ENCODE measurements around the gene DUSP5. TPM values are rescaled to one million over a fixed set of nuclear protein-coding genes. Genes with fewer than 3 reads are reported as not detected.

DUSP5 gene
- total RNA-seq, 1 experiment from 2014 or later, result 30.1 TPM

- TF ChIP-seq TCF7L2 (IDR thresholded peaks at IDR 0.05; ENCODE audit: low read depth, low read length) (no peak), POLR2AphosphoS5 (IDR thresholded peaks at IDR 0.05; ENCODE audit: low read depth, low read length) (no peak), SIN3A (IDR thresholded peaks at IDR 0.05; ENCODE audit: borderline replicate concordance, insufficient read depth, low read depth, low read length) (no peak)
- TF ChIP-seq, protein P1, sequence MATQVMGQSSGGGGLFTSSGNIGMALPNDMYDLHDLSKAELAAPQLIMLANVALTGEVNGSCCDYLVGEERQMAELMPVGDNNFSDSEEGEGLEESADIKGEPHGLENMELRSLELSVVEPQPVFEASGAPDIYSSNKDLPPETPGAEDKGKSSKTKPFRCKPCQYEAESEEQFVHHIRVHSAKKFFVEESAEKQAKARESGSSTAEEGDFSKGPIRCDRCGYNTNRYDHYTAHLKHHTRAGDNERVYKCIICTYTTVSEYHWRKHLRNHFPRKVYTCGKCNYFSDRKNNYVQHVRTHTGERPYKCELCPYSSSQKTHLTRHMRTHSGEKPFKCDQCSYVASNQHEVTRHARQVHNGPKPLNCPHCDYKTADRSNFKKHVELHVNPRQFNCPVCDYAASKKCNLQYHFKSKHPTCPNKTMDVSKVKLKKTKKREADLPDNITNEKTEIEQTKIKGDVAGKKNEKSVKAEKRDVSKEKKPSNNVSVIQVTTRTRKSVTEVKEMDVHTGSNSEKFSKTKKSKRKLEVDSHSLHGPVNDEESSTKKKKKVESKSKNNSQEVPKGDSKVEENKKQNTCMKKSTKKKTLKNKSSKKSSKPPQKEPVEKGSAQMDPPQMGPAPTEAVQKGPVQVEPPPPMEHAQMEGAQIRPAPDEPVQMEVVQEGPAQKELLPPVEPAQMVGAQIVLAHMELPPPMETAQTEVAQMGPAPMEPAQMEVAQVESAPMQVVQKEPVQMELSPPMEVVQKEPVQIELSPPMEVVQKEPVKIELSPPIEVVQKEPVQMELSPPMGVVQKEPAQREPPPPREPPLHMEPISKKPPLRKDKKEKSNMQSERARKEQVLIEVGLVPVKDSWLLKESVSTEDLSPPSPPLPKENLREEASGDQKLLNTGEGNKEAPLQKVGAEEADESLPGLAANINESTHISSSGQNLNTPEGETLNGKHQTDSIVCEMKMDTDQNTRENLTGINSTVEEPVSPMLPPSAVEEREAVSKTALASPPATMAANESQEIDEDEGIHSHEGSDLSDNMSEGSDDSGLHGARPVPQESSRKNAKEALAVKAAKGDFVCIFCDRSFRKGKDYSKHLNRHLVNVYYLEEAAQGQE (IDR thresholded peaks at IDR 0.05; ENCODE audit: insufficient read depth in 1 of 2, low read depth in 2 of 2, low read length in 1 of 2), result no peak
- TF ChIP-seq, protein P2, sequence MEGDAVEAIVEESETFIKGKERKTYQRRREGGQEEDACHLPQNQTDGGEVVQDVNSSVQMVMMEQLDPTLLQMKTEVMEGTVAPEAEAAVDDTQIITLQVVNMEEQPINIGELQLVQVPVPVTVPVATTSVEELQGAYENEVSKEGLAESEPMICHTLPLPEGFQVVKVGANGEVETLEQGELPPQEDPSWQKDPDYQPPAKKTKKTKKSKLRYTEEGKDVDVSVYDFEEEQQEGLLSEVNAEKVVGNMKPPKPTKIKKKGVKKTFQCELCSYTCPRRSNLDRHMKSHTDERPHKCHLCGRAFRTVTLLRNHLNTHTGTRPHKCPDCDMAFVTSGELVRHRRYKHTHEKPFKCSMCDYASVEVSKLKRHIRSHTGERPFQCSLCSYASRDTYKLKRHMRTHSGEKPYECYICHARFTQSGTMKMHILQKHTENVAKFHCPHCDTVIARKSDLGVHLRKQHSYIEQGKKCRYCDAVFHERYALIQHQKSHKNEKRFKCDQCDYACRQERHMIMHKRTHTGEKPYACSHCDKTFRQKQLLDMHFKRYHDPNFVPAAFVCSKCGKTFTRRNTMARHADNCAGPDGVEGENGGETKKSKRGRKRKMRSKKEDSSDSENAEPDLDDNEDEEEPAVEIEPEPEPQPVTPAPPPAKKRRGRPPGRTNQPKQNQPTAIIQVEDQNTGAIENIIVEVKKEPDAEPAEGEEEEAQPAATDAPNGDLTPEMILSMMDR (IDR thresholded peaks at IDR 0.05), result no peak
- in situ Hi-C loops (cut with HindIII; ENCODE audit: low pct_unique_long_range_greater_than_20kb, low sequenced_read_pairs) (no loop called here), intact Hi-C loops (cut with micrococcal nuclease; ENCODE audit: unreplicated experiment) (no loop called here)
- Histone ChIP-seq H3K4me1 (ENCODE audit: control insufficient read depth, insufficient read depth, low read length) (no peaks in the 10 kb centered on the region), H3K36me3 (ENCODE audit: control insufficient read depth, insufficient read depth, low read length) (no peaks in the 10 kb centered on the region), H3K27me3 (ENCODE audit: control insufficient read depth, insufficient read depth, low read length) (peaks cover 11% of the 10 kb centered on the region; the same call in 1 of the 2 replicates), H3K27ac (ENCODE audit: low read length) (no peak overlapping the region), H3K9me3 (ENCODE audit: control insufficient read depth, insufficient read depth, low read depth, low read length) (no peaks in the 10 kb centered on the region), H3K4me3 (ENCODE audit: low read depth in 2 of 2, low read length in 2 of 2) (no peak overlapping the region)
- POLR2A ChIA-PET, result no interaction called here
- ATAC-seq (no peak), DNase-seq (ENCODE audit: low read depth, low spot score) (no peak)
- CTCF ChIA-PET, result no interaction called here
- no TSS peak for BruUV-seq (replicated peaks)
Measured at GRCh38 chr10:110553905-110554304, 56.2 kb downstream of the DUSP5 start.

GRCh38 chr10:110556296-110556695 lies 58.6 kb downstream of the DUSP5 start:
- TF ChIP-seq TCF7L2 (IDR thresholded peaks at IDR 0.05; ENCODE audit: low read depth, low read length), result no peak
- TF ChIP-seq, protein P1 (IDR thresholded peaks at IDR 0.05; ENCODE audit: insufficient read depth in 1 of 2, low read depth in 2 of 2, low read length in 1 of 2), result no peak
- TF ChIP-seq POLR2AphosphoS5 (IDR thresholded peaks at IDR 0.05; ENCODE audit: low read depth, low read length), result no peak
- no peak for TF ChIP-seq SIN3A (IDR thresholded peaks at IDR 0.05; ENCODE audit: borderline replicate concordance, insufficient read depth, low read depth, low read length)
- TF ChIP-seq, protein P2 (IDR thresholded peaks at IDR 0.05), result no peak

More at GRCh38 chr10:110556296-110556695, 58.6 kb downstream of the DUSP5 start:
- Histone ChIP-seq H3K27me3 (ENCODE audit: control insufficient read depth, insufficient read depth, low read length) (no peaks in the 10 kb centered on the region; the same call in 1 of the 2 replicates), H3K9me3 (ENCODE audit: control insufficient read depth, insufficient read depth, low read depth, low read length) (no peaks in the 10 kb centered on the region), H3K36me3 (ENCODE audit: control insufficient read depth, insufficient read depth, low read length) (no peaks in the 10 kb centered on the region), H3K4me3 (ENCODE audit: low read depth in 2 of 2, low read length in 2 of 2) (no peak overlapping the region), H3K4me1 (ENCODE audit: control insufficient read depth, insufficient read depth, low read length) (no peaks in the 10 kb centered on the region), H3K27ac (ENCODE audit: low read length) (no peak overlapping the region)
- ATAC-seq (no peak), DNase-seq (ENCODE audit: low read depth, low spot score) (no peak)
- ChIA-PET CTCF (no interaction called here), POLR2A (no interaction called here)
- no TSS peak for BruUV-seq (replicated peaks)
- in situ Hi-C loops (cut with HindIII; ENCODE audit: low pct_unique_long_range_greater_than_20kb, low sequenced_read_pairs) (no loop called here), intact Hi-C loops (cut with micrococcal nuclease; ENCODE audit: unreplicated experiment) (no loop called here)
